Esophagus muscularis mucosa (tissue), 4 donors: ENCODE results near the gene SLC17A7.

ENCODE experiments used
- CTCF ChIP-seq, 3 experiments: fragments of 200-600 bp in 2 of 3; fragments of 450-650 bp in 1 of 3; sonication (generic) in 2 of 3; IDR thresholded peaks; one replicate each; pipeline ENCODE4 v1.5.1; 2017 to 2019; ENCODE audit warnings: antibody characterized with exemption in 3 of 3, mild to moderate bottlenecking in 2 of 3, moderate library complexity in 1 of 3
- EP300 ChIP-seq: sonication (generic); formaldehyde crosslinking; IDR thresholded peaks from one replicate; pipeline ENCODE4 v1.6.1; 2017; ENCODE audit warnings: antibody characterized with exemption
- POLR2A ChIP-seq: fragments of 450-650 bp; IDR thresholded peaks from one replicate; pipeline ENCODE4 v1.6.1; 2017; ENCODE audit warnings: antibody characterized with exemption, moderate library complexity, mild to moderate bottlenecking, low read depth
- POLR2AphosphoS5 ChIP-seq, 2 donors: sonication (generic); formaldehyde crosslinking; IDR thresholded peaks; one replicate each; pipeline ENCODE4 v1.6.1; 2017; ENCODE audit warnings: antibody characterized with exemption in 2 of 2

- TF ChIP-seq CTCF (IDR thresholded peaks at IDR 0.05) (no peak), POLR2A (no peak), EP300 (no peak), POLR2AphosphoS5 (IDR thresholded peaks at IDR 0.05) (no peak)
Observed at GRCh38 chr19:49437231-49437630, 4.1 kb downstream of the SLC17A7 start.
